K562 (cell line): ENCODE data around the gene KLK10. TPM values are rescaled to one million over a fixed set of nuclear protein-coding genes. Genes with fewer than 3 reads are reported as not detected.

Source experiments
- ATF1 ChIP-seq, 2 experiments: fragments of 450-650 bp in 1 of 2; IDR thresholded peaks; 2 replicates each; pipeline ENCODE4 v1.6.1; 2016; ENCODE audit warnings: missing compliant biosample characterization in 1 of 2, missing genetic modification characterization in 1 of 2
- CREM ChIP-seq: IDR thresholded peaks from 2 replicates; pipeline ENCODE4 v1.6.1; 2014; ENCODE audit warnings: antibody characterized with exemption, low read depth
- CTBP1 ChIP-seq: fragments of 450-650 bp; IDR thresholded peaks from 2 replicates; pipeline ENCODE4 v1.6.1; 2016; ENCODE audit warnings: borderline replicate concordance
- CXXC5 ChIP-seq: fragments of 250-450 bp; sonication (Bioruptor Pico); IDR thresholded peaks from 2 replicates; pipeline ENCODE4 v1.8.0; 2022; ENCODE audit warnings: inconsistent platforms, mild to moderate bottlenecking, moderate library complexity
- DACH1 ChIP-seq: fragments of 450-650 bp; IDR thresholded peaks from 2 replicates; pipeline ENCODE4 v1.6.1; 2018; ENCODE audit not compliant: partially characterized antibody
- FOXK2 ChIP-seq, 2 experiments: fragments of 450-650 bp; IDR thresholded peaks in 1 of 2; conservative IDR thresholded peaks in 1 of 2; 2 replicates each; pipeline ENCODE4 v1.6.1; 2016; ENCODE audit warnings: low read depth in 2 of 2, mild to moderate bottlenecking in 1 of 2
- GATA2 ChIP-seq: sonication (generic); formaldehyde crosslinking; IDR thresholded peaks from 2 replicates; pipeline ENCODE4 v1.4.0; 2020; ENCODE audit warnings: mild to moderate bottlenecking, missing genetic modification reagents
- MAZ ChIP-seq, 2 experiments: fragments of 450-650 bp in 1 of 2; sonication (generic) in 1 of 2; formaldehyde crosslinking; IDR thresholded peaks in 1 of 2; conservative IDR thresholded peaks in 1 of 2; 2 replicates each; pipeline versions ENCODE4 v1.4.0 to v1.5.0; 2020; ENCODE audit warnings: mild to moderate bottlenecking in 1 of 2, missing genetic modification reagents in 1 of 2
- PKNOX1 ChIP-seq: fragments of 450-650 bp; IDR thresholded peaks from 2 replicates; pipeline ENCODE4 v1.6.1; 2016
- RAD21 ChIP-seq, 2 experiments: fragments of 250-450 bp in 1 of 2; fragments of 450-650 bp in 1 of 2; sonication (Bioruptor Pico) in 1 of 2; formaldehyde crosslinking in 1 of 2; IDR thresholded peaks in 1 of 2; conservative IDR thresholded peaks in 1 of 2; 2 replicates each; pipeline versions ENCODE4 v1.4.0 to v1.8.0; 2020 to 2022; ENCODE audit warnings: mild to moderate bottlenecking in 2 of 2, moderate library complexity in 1 of 2
- RB1 ChIP-seq: fragments of 450-650 bp; IDR thresholded peaks from 2 replicates; pipeline ENCODE4 v1.6.1; 2017; ENCODE audit warnings: low read depth, mild to moderate bottlenecking
- REST ChIP-seq, 2 experiments: fragments of 450-650 bp; formaldehyde crosslinking in 1 of 2; IDR thresholded peaks; 2 replicates each; pipeline versions ENCODE4 v1.4.0 to v1.6.1; 2014 to 2020; ENCODE audit warnings: mild to moderate bottlenecking in 2 of 2, borderline replicate concordance in 1 of 2, low read depth in 1 of 2
- SFPQ ChIP-seq: fragments of 200-400 bp; formaldehyde crosslinking; IDR thresholded peaks from 2 replicates; pipeline ENCODE4 v1.6.1; 2017; ENCODE audit warnings: mild to moderate bottlenecking, low read depth, low read length, moderate library complexity
- ZNF133 ChIP-seq: fragments of 250-450 bp; sonication (Bioruptor Pico); IDR thresholded peaks from 2 replicates; pipeline ENCODE4 v1.4.0; 2020; ENCODE audit warnings: mild to moderate bottlenecking
- polyA plus RNA-seq, 8 experiments: library from polyadenylated mRNA; depleted of rRNA in 4 of 8; stranded (reverse) in 5 of 8; unstranded in 3 of 8; fragments of >200 nt; fragmentation: Nextera tagmentation in 2 of 8; fragmentation: Illumina TruSeq in 1 of 8; extraction: Ambion mirVana in 2 of 8; extraction: Trizol in 1 of 8; gene quantifications; 2 replicates each; pipeline versions ENCODE4 v1.2.1 to v1.2.3, GENCODE V29; 2011 to 2014; ENCODE audit warnings: inconsistent platforms in 1 of 8, missing spikeins in 1 of 8
- total RNA-seq, 7 experiments: library from RNA; depleted of rRNA in 6 of 7; stranded (reverse); fragments of >200 nt in 6 of 7; fragmentation: Illumina TruSeq in 2 of 7; extraction: Trizol in 2 of 7; gene quantifications; 2 replicates each; pipeline versions ENCODE4 v1.2.1 to v1.2.3, GENCODE V29; 2011 to 2021; ENCODE audit warnings: low replicate concordance in 1 of 7

Gene KLK10
- total and polyA plus RNA-seq, 9 of the 15 experiments (the other 6 are each of a cell fraction or from before 2014, with no cell fraction given): 0.11 TPM; not detected in 8

- TF ChIP-seq PKNOX1 (0 out of 2 replicates have a peak, but pooled peaks have one; percentile 29), MAZ (CRISPR knock-in tag; conservative IDR thresholded peaks at IDR 0.05 in 1 of 2, IDR thresholded peaks at IDR 0.05 in 1 of 2) (peak in 1 of 2 experiments; percentile 18; a peak in 1 of 4 replicates), GATA2 (CRISPR knock-in tag) (no peak), RB1 (peak; percentile 74; the same call in 1 of the 2 replicates), CREM (peak; percentile 45; the same call in 1 of the 2 replicates), FOXK2 (conservative IDR thresholded peaks at IDR 0.05 in 1 of 2, IDR thresholded peaks at IDR 0.05 in 1 of 2; ENCODE audit: low read depth in 2 of 2) (no peak), SFPQ (no peak), ZNF133 (peak; percentile 68; the same call in 1 of the 2 replicates), DACH1 (peak; percentile 14), CXXC5 (CRISPR knock-in tag) (0 out of 2 replicates have a peak, but pooled peaks have one; percentile 9), RAD21 (CRISPR knock-in tag; conservative IDR thresholded peaks at IDR 0.05 in 1 of 2, IDR thresholded peaks at IDR 0.05 in 1 of 2) (peak; percentile 45 to 74), REST (IDR thresholded peaks at IDR 0.05; ENCODE audit: borderline replicate concordance) (peak; percentile 73; the same call in 1 of the 2 replicates), REST (CRISPR knock-in tag; IDR thresholded peaks at IDR 0.05; ENCODE audit: low read depth) (no peak), CTBP1 (peak; percentile 26; the same call in 1 of the 2 replicates), ATF1 (CRISPR knock-in tag; IDR thresholded peaks at IDR 0.05) (no peak), ATF1 (tag; IDR thresholded peaks at IDR 0.05) (0 out of 2 replicates have a peak, but pooled peaks have one; percentile 29)
These were observed 2.5 kb downstream of the KLK10 start (continued) for GRCh38 chr19:51016798-51017683.
